ENCODE measurements around the gene ICOS.

ICOS gene

DNA sequence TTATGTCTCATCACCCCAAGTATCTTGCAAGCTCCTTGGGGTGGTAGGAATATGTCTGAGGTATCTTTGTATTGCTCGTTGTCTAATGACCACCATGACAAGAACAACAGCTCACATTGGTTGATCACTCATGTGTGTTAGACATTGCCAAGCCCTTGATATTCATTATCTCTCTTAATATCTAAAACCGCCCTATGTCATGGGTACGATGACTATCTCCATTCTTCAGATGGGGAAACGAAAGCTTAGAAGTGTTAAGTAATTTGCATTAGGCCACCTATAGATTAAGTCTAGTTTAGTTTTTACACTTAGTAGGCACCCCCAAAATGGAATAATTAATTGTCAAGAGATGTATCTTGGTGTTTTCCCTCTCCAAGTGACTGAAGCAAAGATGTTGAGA is 57.0 kb downstream of the ICOS start:
- no peaks in the 10 kb centered on the region for H3K36me3 ChIP-seq (ENCODE audit: insufficient read depth, low read length)
- H3K4me1 ChIP-seq (ENCODE audit: insufficient read depth, low read length, poor library complexity, severe bottlenecking) = no peaks in the 10 kb centered on the region
- no peak overlapping the region for H3K9ac ChIP-seq (ENCODE audit: low read depth, low read length, poor library complexity, severe bottlenecking)
- H3K79me2 ChIP-seq (ENCODE audit: insufficient read depth, low read length) = no peaks in the 10 kb centered on the region
- no peak overlapping the region for H3K4me2 ChIP-seq (ENCODE audit: low read depth, low read length, poor library complexity, severe bottlenecking)
- TF ChIP-seq EZH2phosphoT487 (IDR thresholded peaks at IDR 0.05; ENCODE audit: borderline replicate concordance) = no peak
- H3K9me3 ChIP-seq (ENCODE audit: insufficient read depth, low read depth, low read length) = no peaks in the 10 kb centered on the region
- no peaks in the 10 kb centered on the region for H3K27me3 ChIP-seq (ENCODE audit: insufficient read depth, low read length, poor library complexity, severe bottlenecking)
- H2AFZ ChIP-seq (ENCODE audit: low read length) = no peak overlapping the region
- no peaks in the 10 kb centered on the region for H4K20me1 ChIP-seq (ENCODE audit: insufficient read depth, low read length, poor library complexity, severe bottlenecking)
- no peaks in the 10 kb centered on the region for H3K9me2 ChIP-seq (replicated peaks; ENCODE audit: low read depth, low read length)
- no peaks in the 10 kb centered on the region for H3F3A ChIP-seq (ENCODE audit: low read depth)
- no peak overlapping the region for H3K4me3 ChIP-seq (ENCODE audit: low read length, poor library complexity, severe bottlenecking)

DNA sequence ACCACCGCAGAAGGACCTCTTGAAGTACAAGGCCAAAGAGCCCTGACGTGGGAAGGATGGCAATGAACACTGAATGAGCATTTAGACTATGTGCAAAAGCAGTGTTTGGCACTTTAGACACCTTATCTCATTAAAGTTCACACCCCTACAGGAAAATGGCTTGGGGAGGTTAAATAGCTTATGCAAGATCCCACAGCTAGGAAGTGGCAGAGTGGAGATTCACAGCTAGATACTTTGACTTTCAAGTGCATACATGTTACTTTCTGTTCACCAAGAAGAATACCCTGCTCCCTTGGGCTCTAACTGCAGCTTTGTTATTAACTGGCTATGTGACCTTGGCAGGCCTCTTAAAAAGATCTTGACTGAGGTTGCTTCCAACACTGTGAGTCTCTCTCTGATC is 58.2 kb downstream of the ICOS start:
- Histone ChIP-seq H3K79me2 (ENCODE audit: insufficient read depth, low read length) (no peaks in the 10 kb centered on the region), H3K4me1 (ENCODE audit: insufficient read depth, low read length, poor library complexity, severe bottlenecking) (no peaks in the 10 kb centered on the region), H4K20me1 (ENCODE audit: insufficient read depth, low read length, poor library complexity, severe bottlenecking) (no peaks in the 10 kb centered on the region), H3K9me3 (ENCODE audit: insufficient read depth, low read depth, low read length) (no peaks in the 10 kb centered on the region), H3F3A (ENCODE audit: low read depth) (no peaks in the 10 kb centered on the region), H3K9ac (ENCODE audit: low read depth, low read length, poor library complexity, severe bottlenecking) (no peak overlapping the region), H3K4me2 (ENCODE audit: low read depth, low read length, poor library complexity, severe bottlenecking) (no peak overlapping the region), H3K27me3 (ENCODE audit: insufficient read depth, low read length, poor library complexity, severe bottlenecking) (no peaks in the 10 kb centered on the region), H3K4me3 (ENCODE audit: low read length, poor library complexity, severe bottlenecking) (no peak overlapping the region), H3K36me3 (ENCODE audit: insufficient read depth, low read length) (no peaks in the 10 kb centered on the region), H3K9me2 (replicated peaks; ENCODE audit: low read depth, low read length) (no peaks in the 10 kb centered on the region), H2AFZ (ENCODE audit: low read length) (no peak overlapping the region)
- no peak for TF ChIP-seq EZH2phosphoT487 (IDR thresholded peaks at IDR 0.05; ENCODE audit: borderline replicate concordance)
- TF ChIP-seq, protein P1, sequence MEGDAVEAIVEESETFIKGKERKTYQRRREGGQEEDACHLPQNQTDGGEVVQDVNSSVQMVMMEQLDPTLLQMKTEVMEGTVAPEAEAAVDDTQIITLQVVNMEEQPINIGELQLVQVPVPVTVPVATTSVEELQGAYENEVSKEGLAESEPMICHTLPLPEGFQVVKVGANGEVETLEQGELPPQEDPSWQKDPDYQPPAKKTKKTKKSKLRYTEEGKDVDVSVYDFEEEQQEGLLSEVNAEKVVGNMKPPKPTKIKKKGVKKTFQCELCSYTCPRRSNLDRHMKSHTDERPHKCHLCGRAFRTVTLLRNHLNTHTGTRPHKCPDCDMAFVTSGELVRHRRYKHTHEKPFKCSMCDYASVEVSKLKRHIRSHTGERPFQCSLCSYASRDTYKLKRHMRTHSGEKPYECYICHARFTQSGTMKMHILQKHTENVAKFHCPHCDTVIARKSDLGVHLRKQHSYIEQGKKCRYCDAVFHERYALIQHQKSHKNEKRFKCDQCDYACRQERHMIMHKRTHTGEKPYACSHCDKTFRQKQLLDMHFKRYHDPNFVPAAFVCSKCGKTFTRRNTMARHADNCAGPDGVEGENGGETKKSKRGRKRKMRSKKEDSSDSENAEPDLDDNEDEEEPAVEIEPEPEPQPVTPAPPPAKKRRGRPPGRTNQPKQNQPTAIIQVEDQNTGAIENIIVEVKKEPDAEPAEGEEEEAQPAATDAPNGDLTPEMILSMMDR (conservative IDR thresholded peaks at IDR 0.05; ENCODE audit: low read length) = no peak

DNA sequence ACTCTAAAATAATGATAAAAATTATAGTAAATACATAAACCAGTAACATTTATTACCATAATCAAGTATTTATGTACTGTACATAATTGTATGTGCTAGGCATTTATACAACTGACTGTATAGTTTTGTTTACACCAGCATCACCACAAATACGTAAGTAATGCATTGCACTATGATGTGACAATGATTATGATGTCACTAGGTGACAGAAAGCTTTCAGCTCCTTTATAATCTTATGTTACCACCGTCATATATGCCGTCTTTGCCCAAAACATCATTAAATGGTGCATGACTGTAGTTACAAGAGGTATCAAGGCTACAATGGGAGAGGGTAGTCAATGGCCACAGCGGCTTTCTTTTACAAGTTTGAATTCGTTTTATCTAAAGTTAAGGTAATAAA is 60.1 kb downstream of the ICOS start:
- TF ChIP-seq, protein P1 (conservative IDR thresholded peaks at IDR 0.05; ENCODE audit: low read length) = no peak
- no peak for TF ChIP-seq EZH2phosphoT487 (IDR thresholded peaks at IDR 0.05; ENCODE audit: borderline replicate concordance)
- Histone ChIP-seq H3K27me3 (ENCODE audit: insufficient read depth, low read length, poor library complexity, severe bottlenecking) (no peaks in the 10 kb centered on the region), H3K4me1 (ENCODE audit: insufficient read depth, low read length, poor library complexity, severe bottlenecking) (peaks cover 6% of the 10 kb centered on the region), H3K9me3 (ENCODE audit: insufficient read depth, low read depth, low read length) (no peaks in the 10 kb centered on the region), H3K4me2 (ENCODE audit: low read depth, low read length, poor library complexity, severe bottlenecking) (no peak overlapping the region), H3K9me2 (replicated peaks; ENCODE audit: low read depth, low read length) (no peaks in the 10 kb centered on the region), H3K4me3 (ENCODE audit: low read length, poor library complexity, severe bottlenecking) (no peak overlapping the region), H2AFZ (ENCODE audit: low read length) (no peak overlapping the region), H4K20me1 (ENCODE audit: insufficient read depth, low read length, poor library complexity, severe bottlenecking) (no peaks in the 10 kb centered on the region), H3K9ac (ENCODE audit: low read depth, low read length, poor library complexity, severe bottlenecking) (no peak overlapping the region), H3F3A (ENCODE audit: low read depth) (no peaks in the 10 kb centered on the region), H3K79me2 (ENCODE audit: insufficient read depth, low read length) (no peaks in the 10 kb centered on the region), H3K36me3 (ENCODE audit: insufficient read depth, low read length) (no peaks in the 10 kb centered on the region)

DNA sequence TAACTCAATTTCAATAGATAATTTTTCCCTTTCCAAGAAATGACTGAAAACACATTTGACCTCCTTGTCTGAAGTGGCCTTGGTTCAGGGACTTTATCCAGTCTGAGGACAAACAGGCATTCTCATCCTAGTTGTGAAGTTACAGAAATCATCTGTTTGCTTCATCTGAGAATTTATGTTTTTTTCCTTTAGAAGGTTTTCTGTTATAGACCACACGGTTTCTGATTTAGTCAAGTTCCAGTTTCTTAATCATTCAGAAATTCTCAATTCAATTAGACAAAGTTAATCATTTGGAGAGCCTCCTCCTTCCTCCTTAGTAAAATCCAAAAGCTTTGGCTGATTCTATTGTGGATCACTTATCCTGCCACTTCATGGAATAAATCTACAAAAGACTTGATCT is 60.9 kb downstream of the ICOS start:
- Histone ChIP-seq H3K9me3 (ENCODE audit: insufficient read depth, low read depth, low read length) (no peaks in the 10 kb centered on the region), H3K36me3 (ENCODE audit: insufficient read depth, low read length) (no peaks in the 10 kb centered on the region), H4K20me1 (ENCODE audit: insufficient read depth, low read length, poor library complexity, severe bottlenecking) (no peaks in the 10 kb centered on the region), H3F3A (ENCODE audit: low read depth) (no peaks in the 10 kb centered on the region), H3K4me2 (ENCODE audit: low read depth, low read length, poor library complexity, severe bottlenecking) (no peak overlapping the region), H3K79me2 (ENCODE audit: insufficient read depth, low read length) (no peaks in the 10 kb centered on the region), H3K9ac (ENCODE audit: low read depth, low read length, poor library complexity, severe bottlenecking) (no peak overlapping the region), H3K4me3 (ENCODE audit: low read length, poor library complexity, severe bottlenecking) (no peak overlapping the region), H3K4me1 (ENCODE audit: insufficient read depth, low read length, poor library complexity, severe bottlenecking) (peaks cover 6% of the 10 kb centered on the region), H3K9me2 (replicated peaks; ENCODE audit: low read depth, low read length) (no peaks in the 10 kb centered on the region), H3K27me3 (ENCODE audit: insufficient read depth, low read length, poor library complexity, severe bottlenecking) (no peaks in the 10 kb centered on the region), H2AFZ (ENCODE audit: low read length) (no peak overlapping the region)
- no peak for TF ChIP-seq EZH2phosphoT487 (IDR thresholded peaks at IDR 0.05; ENCODE audit: borderline replicate concordance)
- TF ChIP-seq, protein P1 (conservative IDR thresholded peaks at IDR 0.05; ENCODE audit: low read length) = no peak
